IPS-18c (cell line): ENCODE measurements around the gene ANKRD31.
"Not testable (repeated sequence)": the region's sequence is repeated elsewhere in the genome, so short reads cannot be mapped to it uniquely, and the experiment has no call there.

Experiments
- H3K4me3 ChIP-seq: 2 replicates; pipeline ENCODE4 v1.7.0; 2013; ENCODE audit warnings: low read depth, mild to moderate bottlenecking, low read length, moderate library complexity; ENCODE audit not compliant: insufficient read depth
- H3K9me3 ChIP-seq: one replicate; pipeline ENCODE4 v1.6.1; 2013; ENCODE audit warnings: mild to moderate bottlenecking, low read length, moderate library complexity; ENCODE audit not compliant: control insufficient read depth, insufficient read depth

ANKRD31 gene

DNA sequence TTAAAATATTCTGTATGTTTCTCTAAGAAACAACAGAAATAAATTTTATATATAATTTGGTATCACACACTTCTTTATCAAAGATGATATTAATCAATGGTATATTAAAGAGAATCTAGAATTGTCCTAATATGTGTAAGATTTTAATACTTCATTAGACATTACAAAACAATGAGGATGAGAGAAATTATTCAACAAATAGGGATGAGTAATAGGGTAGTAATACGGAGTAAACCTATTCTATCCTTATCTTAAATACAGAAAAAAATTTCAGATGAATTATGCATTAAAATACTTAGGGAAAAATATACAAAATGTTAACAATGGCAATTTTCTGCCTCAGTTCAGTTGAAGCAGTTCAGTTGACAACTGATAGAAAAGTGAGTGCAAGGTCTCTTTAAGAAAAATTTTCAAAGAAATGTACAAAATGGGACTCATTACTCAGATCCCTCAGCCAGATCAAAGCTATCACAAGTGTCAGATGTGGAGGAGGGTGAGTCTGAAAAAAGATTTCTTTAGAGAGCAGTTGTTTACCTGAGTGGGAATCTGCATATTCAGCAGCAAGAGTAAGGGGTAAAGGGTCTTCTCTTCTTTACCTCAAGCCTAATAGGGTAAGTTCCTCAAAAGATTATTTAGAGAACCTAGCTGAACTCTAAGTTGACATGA is 127.6 kb downstream of the ANKRD31 start:
- H3K4me3 ChIP-seq = no peak overlapping the region
- H3K9me3 ChIP-seq = no peaks in the 10 kb centered on the region

GRCh38 chr5:75108515-75108914 is 128.2 kb downstream of the ANKRD31 start:
- H3K4me3 ChIP-seq = no peak overlapping the region
- H3K9me3 ChIP-seq = no peaks in the 10 kb centered on the region

- H3K4me3 ChIP-seq, H3K9me3 ChIP-seq: not testable (repeated sequence)
Observed at GRCh38 chr5:75095956-75096355, 140.7 kb downstream of the ANKRD31 start.

- Histone ChIP-seq H3K9me3 (no peaks in the 10 kb centered on the region), H3K4me3 (no peak overlapping the region)
Observed at GRCh38 chr5:75091597-75091996, 145.1 kb downstream of the ANKRD31 start.

GRCh38 chr5:75089662-75090061 is 147.0 kb downstream of the ANKRD31 start:
- Histone ChIP-seq H3K9me3 (no peaks in the 10 kb centered on the region), H3K4me3 (no peak overlapping the region)

DNA sequence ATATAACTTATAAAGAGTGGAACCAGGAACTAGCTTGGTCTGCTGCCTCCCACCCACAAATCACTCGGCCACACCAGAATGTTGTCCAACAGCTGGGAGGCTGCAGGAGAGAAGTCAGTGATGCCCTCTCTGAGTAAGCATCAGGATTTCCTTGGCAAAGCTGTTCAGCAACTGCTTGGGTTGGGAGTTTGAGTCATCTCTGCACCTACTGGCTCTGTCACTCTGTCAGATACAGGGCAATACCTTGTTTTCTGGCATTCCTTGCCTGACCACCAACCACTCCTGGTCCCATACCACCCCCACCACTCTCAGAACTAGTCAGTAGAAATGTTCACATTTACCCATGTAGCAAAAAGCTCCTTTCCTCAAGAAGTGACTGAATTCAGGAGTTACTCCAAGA is 147.5 kb downstream of the ANKRD31 start:
- Histone ChIP-seq H3K4me3 (no peak overlapping the region; the same call in 1 of the 2 replicates), H3K9me3 (no peaks in the 10 kb centered on the region)

- Histone ChIP-seq H3K9me3 (no peaks in the 10 kb centered on the region), H3K4me3 (no peak overlapping the region)
Observed at GRCh38 chr5:75088648-75089047, 148.0 kb downstream of the ANKRD31 start.

- Histone ChIP-seq H3K9me3 (no peaks in the 10 kb centered on the region), H3K4me3 (no peak overlapping the region)
Observed at GRCh38 chr5:75081510-75081909, 155.2 kb downstream of the ANKRD31 start.

DNA sequence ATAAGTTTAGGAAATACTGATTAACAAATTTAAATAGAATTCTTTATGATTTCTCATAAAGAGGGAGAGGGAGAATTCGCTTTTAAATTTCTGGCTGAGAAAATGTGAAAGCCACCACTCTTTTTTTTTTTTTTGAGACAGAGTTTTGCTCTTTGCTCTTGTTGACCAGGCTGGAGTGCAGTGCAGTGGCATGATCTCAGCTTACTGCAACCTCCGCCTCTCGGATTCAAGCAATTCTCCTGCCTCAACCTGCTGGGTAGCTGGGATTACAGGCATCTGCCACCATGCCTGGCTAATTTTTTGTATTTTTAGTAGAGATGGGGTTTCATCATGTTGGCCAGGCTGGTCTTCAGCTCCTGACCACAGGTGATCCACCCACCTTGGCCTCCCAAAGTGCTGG is 157.3 kb downstream of the ANKRD31 start:
- H3K4me3 ChIP-seq, H3K9me3 ChIP-seq: not testable (repeated sequence)

- no peaks in the 10 kb centered on the region for H3K9me3 ChIP-seq
- H3K4me3 ChIP-seq = no peak overlapping the region
Observed at GRCh38 chr5:75078027-75078426, 158.7 kb downstream of the ANKRD31 start.

DNA sequence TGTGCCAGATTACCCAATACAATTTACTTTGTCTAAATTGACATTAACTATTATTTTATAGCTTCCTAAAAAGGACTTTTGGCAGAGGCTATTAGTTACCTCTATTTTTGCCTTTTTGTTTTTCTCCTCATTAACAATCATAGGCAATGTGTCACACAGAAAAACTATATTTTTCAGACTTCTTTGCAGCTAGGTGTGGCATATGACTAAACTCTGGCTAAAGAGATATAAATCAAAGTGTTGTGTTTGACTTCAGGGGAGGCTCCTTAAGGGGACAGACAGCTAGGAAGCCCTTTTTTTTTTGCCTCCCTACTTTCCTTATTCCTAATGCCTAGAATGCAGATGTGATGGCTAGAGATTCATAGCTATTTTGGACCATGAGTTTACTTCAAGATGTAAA is 164.6 kb downstream of the ANKRD31 start:
- H3K9me3 ChIP-seq = no peaks in the 10 kb centered on the region
- H3K4me3 ChIP-seq = no peak overlapping the region

- H3K9me3 ChIP-seq = no peaks in the 10 kb centered on the region
Observed at GRCh38 chr5:75071100-75071499, 165.6 kb downstream of the ANKRD31 start.

GRCh38 chr5:75067434-75067833 is 169.2 kb downstream of the ANKRD31 start:
- no peak overlapping the region for H3K4me3 ChIP-seq
- H3K9me3 ChIP-seq = no peaks in the 10 kb centered on the region

More at GRCh38 chr5:75071100-75071499, 165.6 kb downstream of the ANKRD31 start:
- no peak overlapping the region for H3K4me3 ChIP-seq

GRCh38 chr5:75062925-75063531 is 173.7 kb downstream of the ANKRD31 start:
- Histone ChIP-seq H3K9me3 (no peaks in the 10 kb centered on the region), H3K4me3 (no peak overlapping the region)

DNA sequence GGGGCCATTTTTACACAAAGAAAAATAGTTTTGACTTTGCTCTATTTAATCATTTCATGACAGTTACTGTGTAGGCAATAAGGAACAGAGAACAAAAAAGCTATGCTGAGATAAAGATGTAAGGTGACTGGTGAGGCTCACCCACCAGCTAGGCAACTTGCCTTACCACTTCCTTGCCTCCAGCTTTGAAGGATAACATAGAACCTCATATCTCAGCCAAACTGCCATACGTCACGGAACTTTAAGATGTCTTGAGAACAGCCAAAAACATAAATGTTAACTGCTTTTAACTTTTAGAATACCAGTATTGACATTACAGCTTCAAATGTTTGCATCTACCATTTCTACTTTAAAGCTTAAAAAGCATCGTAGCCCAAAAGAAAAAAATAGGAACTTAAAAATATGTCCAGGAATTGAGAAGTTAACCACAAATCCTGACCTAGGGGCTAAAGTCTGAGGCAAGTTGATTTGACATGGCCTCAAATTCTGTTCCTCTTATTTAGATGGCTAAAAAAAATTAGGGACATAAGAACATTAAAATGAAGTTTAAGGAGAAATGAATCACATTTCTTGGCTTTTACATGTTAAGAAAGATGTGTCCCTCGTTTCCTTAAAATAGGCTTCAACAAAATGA is 176.6 kb downstream of the ANKRD31 start:
- Histone ChIP-seq H3K4me3 (no peak overlapping the region), H3K9me3 (no peaks in the 10 kb centered on the region)

DNA sequence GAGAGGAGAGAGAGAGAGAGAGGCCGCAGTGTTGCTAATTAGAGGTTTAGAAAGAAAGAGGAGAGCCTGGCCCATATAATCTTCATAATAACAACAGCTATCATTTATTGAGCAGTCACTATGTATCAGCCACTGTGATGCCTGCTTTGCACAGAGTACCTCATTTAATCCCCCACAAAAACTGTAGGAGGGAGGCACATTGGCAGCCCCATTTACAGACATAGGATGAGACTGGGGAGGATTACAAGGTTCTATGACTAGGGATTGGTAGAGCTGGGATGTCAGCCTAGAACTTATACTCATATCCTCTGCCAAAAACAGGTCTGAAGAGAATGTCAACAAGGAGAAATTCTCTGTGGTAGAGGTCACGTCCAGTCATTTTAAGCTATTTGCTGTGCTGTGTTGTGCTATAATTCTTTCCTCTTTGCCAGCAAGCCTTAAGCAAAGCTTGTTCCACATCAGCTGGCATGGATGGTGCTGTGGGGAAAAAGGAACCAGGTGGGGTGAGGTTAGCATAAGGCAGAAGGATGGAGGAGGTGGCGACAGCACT is 177.6 kb downstream of the ANKRD31 start:
- H3K9me3 ChIP-seq = no peaks in the 10 kb centered on the region
- no peak overlapping the region for H3K4me3 ChIP-seq

DNA sequence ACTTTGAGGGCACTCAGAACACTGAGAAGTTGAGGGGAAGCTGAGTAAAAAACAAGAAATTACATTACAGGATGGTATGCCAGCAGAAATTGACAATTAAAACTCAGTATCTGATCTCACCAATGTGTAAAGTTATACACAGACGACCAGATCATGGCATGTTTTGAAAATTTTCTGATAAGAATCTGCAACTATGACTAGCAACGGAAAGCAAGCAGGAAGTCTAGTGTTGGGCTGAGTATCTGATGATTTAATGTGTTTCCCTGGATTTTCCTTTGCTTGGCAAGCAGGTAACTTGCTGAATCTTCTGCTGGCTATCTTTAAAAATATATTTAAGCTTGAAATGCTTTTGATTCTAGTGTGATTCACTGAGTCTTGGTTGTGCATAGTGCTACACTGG is 179.1 kb downstream of the ANKRD31 start:
- H3K4me3 ChIP-seq = no peak overlapping the region
- H3K9me3 ChIP-seq = no peaks in the 10 kb centered on the region

DNA sequence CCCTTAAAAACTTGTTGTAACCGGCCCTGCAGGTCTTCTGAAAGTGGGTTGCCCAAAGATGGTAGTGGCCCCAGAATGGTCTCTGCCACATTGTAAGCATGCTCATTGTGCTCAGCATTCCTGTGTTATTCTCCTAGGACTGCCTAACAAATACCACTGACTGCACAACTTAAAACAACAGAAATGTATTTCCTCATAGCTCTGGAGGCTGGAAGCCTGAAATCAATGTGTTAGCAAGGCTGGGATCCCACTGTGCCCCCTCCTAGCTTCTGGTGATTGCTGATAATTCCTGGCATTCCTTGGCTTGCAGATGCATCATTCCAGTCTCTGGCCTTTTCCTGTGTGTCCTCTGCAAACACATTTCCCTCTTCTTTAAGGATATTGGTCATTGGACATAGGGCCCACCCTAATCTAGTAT is 180.9 kb downstream of the ANKRD31 start:
- H3K4me3 ChIP-seq = no peak overlapping the region
- no peaks in the 10 kb centered on the region for H3K9me3 ChIP-seq
